Globus pallidus (tissue), 1 donor: ENCODE data around the gene ADGRV1.
"Not testable (repeated sequence)": the region's sequence is repeated elsewhere in the genome, so short reads cannot be mapped to it uniquely, and the experiment has no call there.

Experiments
- DNase-seq: peaks from one replicate; pipeline ENCODE4 v3.0.0-alpha.2; 2015; ENCODE audit warnings: low spot score

ADGRV1 gene

DNA sequence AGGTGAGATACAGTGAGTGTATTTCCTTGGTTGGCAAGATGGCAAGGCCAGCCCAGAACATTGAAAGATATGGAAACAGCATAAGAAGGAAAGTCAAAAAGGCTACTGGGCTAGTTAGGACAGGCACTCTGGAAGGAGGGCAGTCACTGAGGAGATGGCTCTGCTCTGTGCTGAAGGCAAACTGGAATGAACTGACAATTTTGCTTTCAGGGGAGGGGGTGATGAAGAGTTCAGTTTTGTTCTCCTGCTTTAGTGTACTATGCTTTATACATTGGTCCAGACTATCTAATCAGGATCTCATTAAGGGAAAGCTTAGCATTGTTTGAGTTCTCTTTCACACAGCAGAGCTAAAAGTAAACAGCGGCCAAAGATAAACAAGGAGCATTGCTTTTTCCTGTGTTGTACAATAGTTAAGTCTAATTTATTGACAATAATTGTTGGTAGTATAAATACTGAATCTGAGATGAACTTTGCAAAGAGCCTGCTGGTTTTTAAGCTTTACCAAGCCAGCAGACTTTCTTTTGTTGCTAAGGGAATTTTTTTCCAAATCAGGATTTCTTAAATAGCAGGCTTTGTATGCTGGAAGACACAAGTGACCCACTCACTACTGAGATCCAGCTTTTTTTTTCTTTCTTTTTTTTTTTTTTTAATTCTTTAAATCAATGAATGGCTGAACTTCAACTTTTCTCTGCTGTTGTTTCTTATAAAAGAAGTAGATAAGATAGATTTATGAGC, 469.0 kb downstream of the ADGRV1 start:
- no peak for DNase-seq

DNA sequence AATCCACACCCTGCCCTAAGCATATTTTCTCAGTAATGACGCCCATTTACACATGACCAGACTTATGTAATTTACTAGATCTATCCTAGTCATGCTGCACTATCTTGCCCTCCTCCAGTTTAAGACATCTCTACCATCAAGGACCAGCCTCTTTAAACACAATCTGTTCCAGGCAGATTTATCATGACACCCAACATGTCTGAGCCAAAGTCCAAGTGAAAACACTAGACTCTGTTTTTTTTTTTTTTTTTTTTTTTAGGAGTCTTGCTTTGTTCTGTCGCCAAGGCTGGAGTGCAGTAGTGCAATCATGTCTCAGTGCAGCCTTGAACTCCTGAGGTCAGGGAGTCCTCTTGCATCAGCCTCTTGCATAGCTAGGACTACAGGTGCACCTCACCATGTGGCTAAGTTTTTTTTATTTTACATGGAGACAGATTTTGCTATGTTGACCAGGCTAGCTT, 469.9 kb downstream of the ADGRV1 start:
- no peak for DNase-seq

DNA sequence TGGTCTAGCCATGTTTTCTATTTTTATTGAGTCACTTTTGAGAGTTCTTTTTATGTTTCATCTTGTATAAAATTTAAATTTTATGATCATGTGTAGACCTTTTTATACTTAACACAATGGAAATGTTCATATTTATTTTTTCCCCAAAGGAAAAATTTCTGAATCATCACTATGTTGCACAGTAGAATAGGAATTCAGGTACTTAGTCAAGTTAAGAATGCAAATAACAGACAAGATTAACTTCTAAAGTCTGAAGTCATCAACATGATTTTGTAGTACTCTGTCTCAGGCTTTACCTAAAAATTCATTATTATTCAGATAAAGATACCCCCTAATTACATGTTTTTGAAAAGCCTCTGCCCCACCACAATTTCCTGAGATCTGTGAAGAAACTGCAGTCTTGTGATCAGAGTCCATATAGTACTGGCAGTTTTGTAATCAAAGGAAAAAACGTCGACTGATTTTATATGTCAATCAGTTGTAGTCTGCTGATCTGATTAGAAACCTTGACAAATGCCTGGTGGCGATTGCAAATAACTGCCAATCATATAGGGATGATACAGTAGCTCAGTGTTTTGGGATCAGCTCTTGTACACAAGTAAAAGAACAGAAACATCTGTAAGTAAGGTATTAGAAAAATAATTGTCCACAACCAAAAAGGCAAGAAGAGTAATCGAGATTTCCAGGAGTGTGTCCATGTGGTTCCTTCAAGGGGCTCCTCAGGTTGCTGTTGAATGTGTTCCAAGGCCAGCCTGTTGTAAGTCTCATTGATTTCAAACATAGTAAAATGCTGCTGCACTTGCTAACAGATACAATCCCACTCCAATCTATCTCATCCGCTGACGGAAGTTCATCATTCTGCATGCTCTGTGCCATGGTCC, 472.2 kb downstream of the ADGRV1 start:
- no peak for DNase-seq

DNA sequence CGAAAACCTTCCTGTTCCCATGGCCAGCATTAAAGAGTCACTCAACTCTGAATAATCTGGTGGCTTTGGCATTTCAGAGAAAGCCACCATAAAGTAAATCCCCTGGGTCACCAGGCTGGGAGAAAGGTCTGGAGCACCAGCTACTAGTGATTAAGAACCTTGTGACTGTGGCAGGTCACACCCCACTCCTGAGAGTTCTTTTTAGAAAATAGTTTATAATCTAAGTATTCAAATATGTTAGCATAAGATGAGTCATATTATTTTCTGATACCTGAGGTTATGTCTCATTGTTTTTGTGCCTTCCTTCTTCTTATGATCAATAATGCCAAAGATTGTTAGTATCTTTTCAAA, 472.8 kb downstream of the ADGRV1 start:
- no peak for DNase-seq

DNA sequence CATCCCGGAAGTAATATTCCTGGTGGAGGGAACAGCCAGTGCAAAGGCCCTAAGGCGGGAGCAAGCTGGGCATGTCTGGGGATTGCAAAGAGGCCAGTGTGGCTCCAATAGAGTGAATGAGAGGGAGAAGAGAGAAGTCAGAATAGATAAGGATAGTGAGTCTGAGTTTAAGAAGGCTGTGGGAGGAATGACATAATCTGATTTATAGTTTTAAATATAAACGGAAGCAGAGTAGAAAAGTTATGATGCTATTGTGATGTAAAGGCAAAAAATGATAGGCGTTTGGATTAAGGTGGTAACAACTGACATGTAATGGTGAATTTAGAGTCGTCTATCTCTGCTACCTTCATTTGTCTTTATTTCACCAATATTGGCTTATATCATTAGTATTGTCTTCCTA, 473.5 kb downstream of the ADGRV1 start:
- DNase-seq = no peak

DNA sequence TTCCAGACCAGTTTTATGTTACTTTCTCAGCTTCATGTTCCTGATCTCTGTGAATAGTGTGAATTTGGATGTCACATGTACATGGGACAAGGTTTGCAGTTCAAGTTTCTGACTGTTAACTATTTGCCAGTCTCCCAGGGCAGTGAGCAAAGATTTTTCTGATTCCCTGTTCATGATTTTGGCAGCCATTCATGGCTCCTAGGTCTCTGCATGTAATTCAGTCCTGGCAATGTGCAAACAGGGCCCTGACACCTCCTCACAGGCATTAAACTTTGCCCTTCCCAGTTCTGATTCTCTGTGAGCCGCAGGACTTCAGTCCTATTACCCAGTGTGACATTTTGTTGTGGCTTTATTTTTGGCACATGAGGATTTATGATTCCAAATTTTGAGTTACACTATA, 474.8 kb downstream of the ADGRV1 start:
- DNase-seq = no peak

DNA sequence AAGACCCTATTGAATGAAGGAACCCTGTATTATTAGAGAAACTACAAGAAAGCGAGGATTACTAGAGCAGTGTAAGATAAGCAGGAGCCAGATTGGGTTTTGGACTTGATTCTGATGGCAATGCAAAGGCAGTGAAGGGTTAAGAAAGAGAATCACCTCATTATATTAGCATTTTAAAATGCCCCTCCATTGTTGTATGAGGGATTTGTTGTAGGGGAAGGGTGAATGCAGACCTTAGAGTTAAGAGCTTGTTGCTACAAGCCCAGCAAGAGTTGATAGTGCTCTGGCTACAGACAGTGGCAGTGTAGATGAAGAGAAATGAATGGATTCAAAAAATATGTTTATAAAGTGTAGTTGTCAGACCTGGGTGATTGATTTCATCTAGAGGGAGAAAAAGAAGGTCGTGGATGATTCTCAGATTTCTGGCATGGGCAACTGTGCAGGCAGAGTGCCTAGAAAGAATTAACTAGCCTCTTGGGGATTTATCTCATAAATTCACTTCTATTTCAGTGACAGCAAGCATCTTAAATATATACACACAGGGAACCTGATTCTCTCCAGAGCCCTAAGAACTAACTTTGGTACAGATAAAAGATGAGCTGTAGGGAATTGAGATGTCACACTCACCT, 479.7 kb downstream of the ADGRV1 start:
- no peak for DNase-seq

DNA sequence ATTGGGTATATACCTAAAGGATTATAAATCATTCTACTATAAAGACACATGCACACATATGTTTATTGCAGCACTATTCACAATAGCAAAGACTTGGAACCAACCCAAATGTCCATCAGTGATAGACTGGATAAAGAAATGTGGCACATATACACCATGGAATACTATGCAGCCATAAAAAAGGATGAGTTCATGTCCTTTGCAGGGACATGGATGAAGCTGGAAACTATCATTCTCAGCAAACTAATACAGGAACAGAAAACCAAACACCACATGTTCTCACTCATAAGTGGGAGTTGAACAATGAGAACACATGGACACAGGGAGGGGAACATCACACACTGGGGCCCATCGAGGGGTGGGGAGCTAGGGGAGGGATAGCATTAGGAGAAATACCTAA, 482.5 kb downstream of the ADGRV1 start:
- DNase-seq = not testable (repeated sequence)

DNA sequence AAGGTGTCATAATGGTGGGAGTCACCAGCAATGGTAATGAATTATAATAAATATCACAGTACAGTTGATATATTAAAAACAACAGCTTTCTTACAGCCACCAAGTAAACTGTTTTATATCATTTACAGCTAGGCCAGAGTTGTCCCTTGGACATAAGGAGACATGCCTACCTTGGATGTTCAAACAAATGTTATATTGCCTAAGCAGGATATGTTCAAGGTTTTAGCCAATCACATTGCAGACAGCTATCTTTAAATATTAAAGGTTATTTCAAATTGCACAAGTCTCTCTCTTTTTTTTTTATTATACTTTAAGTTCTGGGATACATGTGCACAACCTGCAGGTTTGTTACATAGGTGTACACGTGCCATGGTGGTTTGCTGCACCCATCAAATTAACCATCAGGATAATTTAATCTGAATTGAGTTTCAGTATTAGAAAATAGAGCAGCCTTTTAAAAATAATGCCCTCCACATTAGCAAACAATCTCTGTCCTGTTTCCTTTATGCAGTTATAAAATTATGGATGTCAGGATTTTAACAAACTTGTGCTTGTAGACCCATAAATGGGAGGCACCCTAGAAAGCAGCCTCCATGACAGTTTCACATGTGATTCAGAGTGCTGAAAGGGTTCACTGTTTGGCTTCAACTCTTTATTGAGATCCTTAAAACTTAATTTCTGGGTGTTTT, 483.8 kb downstream of the ADGRV1 start:
- DNase-seq = no peak

DNA sequence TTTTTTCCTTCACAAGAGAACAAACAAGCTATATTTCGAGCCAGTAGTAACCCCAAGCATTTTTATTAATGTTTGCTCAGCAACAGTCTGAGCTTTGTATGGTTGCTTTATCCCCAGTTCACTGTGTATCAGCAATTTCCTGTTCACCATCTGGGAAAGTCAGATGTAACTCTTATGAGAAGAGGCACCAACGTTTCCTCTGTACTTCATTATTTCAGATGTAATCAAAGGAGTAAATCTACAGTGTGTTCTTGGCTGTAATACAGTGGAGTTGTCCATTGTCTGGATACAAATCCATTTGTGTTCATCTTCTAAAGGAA, 484.3 kb downstream of the ADGRV1 start:
- peak; percentile 1 for DNase-seq

DNA sequence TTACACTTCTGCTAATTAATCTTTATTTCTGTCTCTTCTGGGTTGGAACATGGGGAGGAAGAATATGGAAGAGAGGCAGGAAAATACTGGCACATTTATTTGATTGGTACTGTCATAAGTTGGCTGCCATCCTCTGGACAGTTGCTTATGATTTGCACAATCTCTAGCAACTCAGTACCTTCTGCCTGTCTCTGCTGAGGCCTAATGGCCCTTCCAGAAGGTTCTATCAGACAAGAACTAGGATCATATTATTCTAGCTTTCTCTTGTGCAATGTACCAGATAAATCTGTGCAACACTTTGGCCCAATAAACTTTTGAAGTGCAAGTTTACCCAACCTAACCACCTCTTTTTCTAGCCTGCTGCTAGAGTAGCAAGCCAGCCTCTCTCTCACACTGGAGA, 489.5 kb downstream of the ADGRV1 start:
- DNase-seq = no peak

DNA sequence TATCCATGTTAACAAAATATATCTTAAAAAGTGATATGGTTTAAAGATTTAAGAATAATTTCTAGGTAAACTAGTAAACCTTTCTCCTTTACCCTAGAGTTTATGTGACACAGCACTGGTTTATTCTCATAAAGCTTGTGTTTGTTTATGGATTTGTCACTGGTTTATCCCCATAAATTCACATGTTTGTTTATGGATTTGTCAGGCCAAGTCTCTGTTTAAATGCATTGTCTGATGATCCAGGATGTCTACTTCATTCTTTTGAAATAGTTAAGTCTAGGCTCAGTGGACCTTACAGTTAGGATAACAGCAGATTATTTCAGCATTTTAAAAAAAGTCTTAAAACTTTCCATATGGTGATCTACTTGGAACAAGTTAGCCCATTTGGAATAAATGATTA, 490.5 kb downstream of the ADGRV1 start:
- no peak for DNase-seq

DNA sequence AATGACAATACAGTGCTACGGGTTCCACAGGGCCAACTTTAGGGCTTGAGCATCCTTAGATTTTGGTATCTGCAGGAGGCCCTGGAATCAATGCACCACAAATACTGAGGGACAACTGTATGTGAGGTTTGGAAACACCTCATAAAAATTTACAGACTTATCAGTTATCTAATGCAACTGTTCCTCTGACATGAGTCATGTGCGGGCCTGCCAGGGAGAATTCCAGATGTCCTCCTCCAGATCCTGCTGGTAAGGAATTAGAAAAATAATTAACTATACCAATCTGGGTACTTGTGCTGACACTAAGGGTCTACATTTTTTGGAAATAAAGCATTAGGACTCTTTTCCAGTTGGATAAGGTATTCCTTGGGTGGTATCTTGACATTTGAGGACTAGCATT, 491.2 kb downstream of the ADGRV1 start:
- DNase-seq = no peak

DNA sequence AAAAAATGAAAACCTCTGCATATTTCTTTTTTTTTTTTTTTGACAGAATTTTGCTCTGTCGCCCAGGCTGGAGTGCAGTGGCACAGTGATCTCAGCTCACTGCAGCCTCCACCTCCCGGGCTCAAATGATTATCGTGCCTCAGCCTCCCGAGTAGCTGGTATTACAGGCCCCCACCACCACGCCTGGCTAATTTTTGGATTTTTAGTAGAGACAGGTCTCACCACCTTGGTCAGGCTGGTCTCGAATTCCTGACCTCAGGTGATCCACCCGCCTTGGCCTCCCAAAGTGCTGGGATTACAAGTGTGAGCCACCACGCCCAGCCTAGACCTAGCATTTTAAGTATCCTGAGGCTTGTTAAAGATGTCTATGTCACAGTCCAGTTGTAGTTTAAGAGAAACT, 493.8 kb downstream of the ADGRV1 start:
- DNase-seq = not testable (repeated sequence)

DNA sequence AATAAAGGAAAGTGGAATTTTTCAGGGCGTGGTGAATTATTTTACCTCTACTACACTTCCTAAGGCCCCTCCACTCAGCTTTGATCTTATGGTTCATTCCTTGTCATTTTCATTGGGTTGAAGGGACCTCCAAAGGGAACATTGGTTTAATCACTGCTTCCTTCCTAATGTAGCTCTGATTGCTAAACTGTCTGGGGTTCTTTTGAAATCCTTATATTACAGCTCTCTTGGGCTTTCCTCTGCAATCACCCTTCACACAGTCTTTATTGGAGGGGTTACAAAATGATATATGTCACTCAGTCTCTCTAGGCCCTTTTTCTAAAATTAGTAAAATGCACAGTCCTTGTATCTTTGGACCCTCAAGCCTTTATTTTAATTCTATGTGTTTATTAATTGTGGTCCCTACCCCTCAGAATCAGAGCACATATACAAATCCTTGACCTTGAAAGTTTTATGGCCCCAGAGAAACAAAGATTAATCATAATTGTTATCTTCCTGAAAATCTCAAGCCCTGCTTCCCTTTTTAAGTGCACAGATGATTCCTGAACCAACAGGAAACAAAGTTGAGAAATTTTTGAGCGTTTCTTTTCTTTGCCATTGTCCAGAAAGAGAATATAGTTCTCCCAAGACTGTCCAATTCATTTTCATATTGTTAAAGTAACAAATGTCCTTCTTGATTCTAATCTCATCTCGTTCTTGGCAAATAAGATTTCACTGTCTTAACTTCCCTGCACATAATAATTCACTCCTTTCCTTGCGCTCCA, 494.6 kb downstream of the ADGRV1 start:
- no peak for DNase-seq

DNA sequence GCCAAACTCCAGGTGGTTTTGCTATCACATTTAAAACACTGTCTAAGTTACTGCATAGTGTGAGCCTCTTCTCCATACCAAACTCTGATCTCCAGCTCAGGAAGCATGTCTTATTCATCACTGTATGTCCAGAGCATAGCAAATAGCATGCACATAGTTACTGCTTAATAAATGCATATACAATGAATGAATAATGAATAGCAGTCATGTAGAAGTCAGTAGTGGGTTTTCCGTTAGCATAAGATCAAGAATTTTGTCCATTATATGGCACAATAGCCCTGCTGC, 495.1 kb downstream of the ADGRV1 start:
- DNase-seq = no peak

DNA sequence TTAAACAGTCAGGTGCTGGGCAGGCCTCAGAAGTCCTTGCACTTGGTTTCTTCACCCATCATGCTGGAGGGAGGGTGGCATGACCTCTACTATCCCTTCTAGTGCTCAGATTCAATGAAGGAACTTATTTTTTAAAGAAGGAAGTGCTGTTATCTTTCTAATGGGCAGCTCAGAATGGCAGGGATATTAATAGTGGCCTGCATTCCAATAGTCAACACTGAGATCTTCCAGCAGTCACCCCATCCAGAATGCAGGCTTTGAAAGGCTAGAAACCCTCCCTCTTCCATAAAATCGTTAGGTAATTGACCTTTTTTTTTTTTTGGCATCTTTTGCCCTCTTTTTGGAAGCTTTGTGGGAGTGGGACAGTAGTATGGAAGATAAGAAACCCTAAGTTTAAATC, 499.6 kb downstream of the ADGRV1 start:
- DNase-seq = no peak

DNA sequence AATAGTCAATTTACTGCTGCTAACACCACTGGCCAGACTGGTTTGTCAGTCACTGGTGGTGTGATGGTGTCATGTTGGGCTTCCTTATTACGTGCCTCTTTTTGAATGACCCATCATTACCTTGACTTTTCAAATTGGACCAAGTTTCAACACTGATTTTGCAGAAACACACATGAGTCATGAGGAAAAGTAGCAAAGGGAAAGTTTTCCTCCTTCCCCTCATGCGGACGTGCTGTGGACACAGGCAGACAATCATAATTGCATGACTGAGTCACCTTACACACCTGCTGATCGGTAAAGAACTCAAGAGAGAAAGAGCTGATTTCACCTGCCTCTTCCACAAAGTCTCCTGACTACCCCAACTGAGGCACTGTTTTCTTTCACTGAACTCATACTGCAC, 500.0 kb downstream of the ADGRV1 start:
- DNase-seq = no peak

DNA sequence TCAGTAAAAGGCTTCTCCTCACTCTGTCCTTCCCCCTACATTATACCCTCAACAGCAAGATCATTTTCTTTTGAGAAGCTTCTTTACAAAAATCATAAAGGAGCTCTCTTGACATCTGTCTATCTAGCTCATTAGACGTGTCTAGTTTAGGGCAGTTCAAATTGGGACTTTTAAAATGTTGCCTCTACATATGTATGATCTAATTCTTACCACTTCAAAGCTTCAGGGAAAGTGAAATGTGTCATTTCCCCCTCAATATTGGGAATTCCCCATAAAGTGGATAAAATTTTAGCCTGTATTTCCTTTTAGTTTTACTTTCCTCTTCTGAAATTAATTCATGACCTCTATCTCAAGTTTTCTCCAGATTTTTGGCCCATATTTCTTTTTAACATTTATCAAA, 500.8 kb downstream of the ADGRV1 start:
- no peak for DNase-seq

DNA sequence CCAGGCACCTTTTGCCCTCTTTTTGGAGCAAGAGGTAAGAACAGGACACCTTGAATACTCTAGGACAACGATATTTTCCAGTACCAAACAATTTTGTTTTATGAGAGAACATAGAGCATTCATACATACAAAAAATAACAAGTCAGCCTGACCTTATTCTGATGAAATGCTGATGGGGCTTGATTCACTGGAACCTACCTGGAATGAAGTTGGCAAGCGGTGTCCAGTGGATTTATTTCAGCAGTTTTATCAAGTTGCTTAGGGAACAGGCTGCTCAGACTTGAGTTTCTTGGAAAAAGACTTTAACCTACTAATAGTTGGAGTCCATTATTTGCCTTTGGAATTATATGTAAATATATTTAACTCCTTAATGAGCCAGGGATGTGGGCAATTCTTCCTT, 502.5 kb downstream of the ADGRV1 start:
- DNase-seq = no peak

DNA sequence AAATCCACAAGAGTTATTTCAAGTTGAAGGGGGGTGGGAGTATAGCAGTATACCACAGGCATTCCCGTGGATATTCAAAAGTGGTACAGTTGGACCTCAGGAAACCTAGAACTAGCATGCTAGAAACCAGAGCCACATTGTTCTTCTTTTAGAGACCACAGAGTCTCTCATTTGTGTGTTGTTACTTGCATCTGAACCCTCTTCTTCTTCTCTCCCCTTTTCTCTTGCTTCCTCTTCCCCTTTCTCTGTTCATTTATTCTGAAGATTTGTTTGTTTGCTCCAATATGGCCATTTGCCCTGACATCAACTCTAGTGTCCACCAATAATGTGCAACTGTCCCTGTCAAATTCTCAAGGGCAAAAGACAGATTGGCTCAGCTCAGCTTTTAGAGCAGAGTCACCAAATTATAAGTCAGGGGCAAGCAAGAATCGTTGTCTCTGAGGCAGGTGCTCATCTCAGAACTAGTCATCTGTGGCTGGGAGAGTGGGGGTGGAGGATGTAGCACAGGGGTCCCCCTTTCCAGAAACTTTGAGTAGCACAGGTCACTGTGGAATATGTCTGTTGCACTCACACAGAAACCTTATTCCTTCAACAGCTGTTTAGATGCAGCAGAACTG, 503.5 kb downstream of the ADGRV1 start:
- DNase-seq = no peak
